Measurements from ENCODE around the gene SCFD2. TPM values are rescaled to one million over a fixed set of nuclear protein-coding genes. Genes with fewer than 3 reads are reported as not detected.

SCFD2 gene
- total RNA-seq, 1 experiment from 2014 or later: 8.1 TPM

DNA sequence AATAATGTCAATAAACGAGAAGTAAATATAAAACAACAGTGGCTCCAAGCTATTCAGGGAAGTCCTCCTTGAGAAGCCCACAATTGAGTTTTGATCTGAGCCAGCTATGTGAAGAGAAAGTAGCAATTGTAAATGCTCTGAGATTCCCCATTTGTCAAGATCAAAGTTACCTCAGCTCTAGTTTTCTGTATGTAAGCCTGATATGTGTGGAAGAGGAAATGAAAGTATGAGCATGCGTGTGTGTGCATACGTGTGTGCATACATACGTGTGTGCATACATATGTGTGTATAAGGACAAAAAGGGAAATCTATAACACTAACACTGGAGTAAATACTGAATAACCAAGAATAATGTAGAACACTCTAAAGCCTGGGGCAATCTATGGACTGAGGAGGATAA is 130.3 kb downstream of the SCFD2 start:
- H3K27me3 ChIP-seq (ENCODE audit: insufficient read depth, low read depth): no peaks in the 10 kb centered on the region
- no peaks in the 10 kb centered on the region for H4K20me1 ChIP-seq (ENCODE audit: insufficient read depth)
- H3K4me2 ChIP-seq: no peak overlapping the region
- H3K4me3 ChIP-seq: no peak overlapping the region
- no peaks in the 10 kb centered on the region for H3K79me2 ChIP-seq (ENCODE audit: low read depth)
- DNase-seq: no peak
- H3K36me3 ChIP-seq (ENCODE audit: low read depth): no peaks in the 10 kb centered on the region
- POLR2A ChIA-PET (ENCODE audit: unreplicated experiment): no interaction called here
- no TSS peak for BruUV-seq (replicated peaks)
- no peak overlapping the region for H3K27ac ChIP-seq
- no peak overlapping the region for H2AFZ ChIP-seq
- H3F3A ChIP-seq (ENCODE audit: insufficient read depth, low read depth): no peaks in the 10 kb centered on the region
- 0 out of 2 replicates have a peak, but pooled peaks cover 3% of the 10 kb centered on the region for H3K4me1 ChIP-seq (replicated peaks; ENCODE audit: insufficient read depth)
- CTCF ChIA-PET: no interaction called here
- intact Hi-C loops (cut with micrococcal nuclease; ENCODE audit: unreplicated experiment): no loop called here
- H3K9me3 ChIP-seq (ENCODE audit: insufficient read depth, low read depth): no peaks in the 10 kb centered on the region
- H3K9me2 ChIP-seq (ENCODE audit: insufficient read depth): no peaks in the 10 kb centered on the region; the same call in 1 of the 2 replicates
- TF ChIP-seq EZH2 (IDR thresholded peaks at IDR 0.05; ENCODE audit: low read depth): no peak
- TF ChIP-seq, protein P1, sequence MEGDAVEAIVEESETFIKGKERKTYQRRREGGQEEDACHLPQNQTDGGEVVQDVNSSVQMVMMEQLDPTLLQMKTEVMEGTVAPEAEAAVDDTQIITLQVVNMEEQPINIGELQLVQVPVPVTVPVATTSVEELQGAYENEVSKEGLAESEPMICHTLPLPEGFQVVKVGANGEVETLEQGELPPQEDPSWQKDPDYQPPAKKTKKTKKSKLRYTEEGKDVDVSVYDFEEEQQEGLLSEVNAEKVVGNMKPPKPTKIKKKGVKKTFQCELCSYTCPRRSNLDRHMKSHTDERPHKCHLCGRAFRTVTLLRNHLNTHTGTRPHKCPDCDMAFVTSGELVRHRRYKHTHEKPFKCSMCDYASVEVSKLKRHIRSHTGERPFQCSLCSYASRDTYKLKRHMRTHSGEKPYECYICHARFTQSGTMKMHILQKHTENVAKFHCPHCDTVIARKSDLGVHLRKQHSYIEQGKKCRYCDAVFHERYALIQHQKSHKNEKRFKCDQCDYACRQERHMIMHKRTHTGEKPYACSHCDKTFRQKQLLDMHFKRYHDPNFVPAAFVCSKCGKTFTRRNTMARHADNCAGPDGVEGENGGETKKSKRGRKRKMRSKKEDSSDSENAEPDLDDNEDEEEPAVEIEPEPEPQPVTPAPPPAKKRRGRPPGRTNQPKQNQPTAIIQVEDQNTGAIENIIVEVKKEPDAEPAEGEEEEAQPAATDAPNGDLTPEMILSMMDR (conservative IDR thresholded peaks at IDR 0.05): no peak

DNA sequence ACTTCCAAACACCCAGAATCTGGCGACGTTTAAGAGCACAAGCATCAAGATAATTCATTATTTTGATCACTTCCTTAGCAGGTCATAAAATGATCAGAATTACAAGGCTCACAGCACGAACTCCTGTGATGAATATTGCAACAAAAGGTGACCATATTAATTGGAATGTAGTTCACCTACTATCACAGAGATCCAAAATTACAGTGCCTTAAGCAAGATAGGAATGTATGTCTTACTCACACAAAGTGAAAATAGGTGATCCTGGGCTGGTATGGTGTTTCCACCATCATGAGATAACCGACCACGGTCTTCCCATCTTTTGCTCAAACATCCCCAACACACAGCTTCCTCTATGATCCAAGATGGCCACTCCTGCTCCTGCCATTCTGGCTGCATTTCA is 131.2 kb downstream of the SCFD2 start:
- H4K20me1 ChIP-seq (ENCODE audit: insufficient read depth): no peaks in the 10 kb centered on the region
- H3K9me2 ChIP-seq (ENCODE audit: insufficient read depth): no peaks in the 10 kb centered on the region; the same call in 1 of the 2 replicates
- H3K79me2 ChIP-seq (ENCODE audit: low read depth): no peaks in the 10 kb centered on the region
- ChIA-PET POLR2A (ENCODE audit: unreplicated experiment) (no interaction called here), CTCF (no interaction called here)
- H3K27ac ChIP-seq: no peak overlapping the region
- H3K4me3 ChIP-seq: no peak overlapping the region
- intact Hi-C loops (cut with micrococcal nuclease; ENCODE audit: unreplicated experiment): no loop called here
- DNase-seq: peak; percentile 6 to 79
- H3K27me3 ChIP-seq (ENCODE audit: insufficient read depth, low read depth): no peaks in the 10 kb centered on the region
- H3K36me3 ChIP-seq (ENCODE audit: low read depth): no peaks in the 10 kb centered on the region
- H3K4me2 ChIP-seq: no peak overlapping the region
- no peak overlapping the region for H2AFZ ChIP-seq
- 0 out of 2 replicates have a peak, but pooled peaks cover 3% of the 10 kb centered on the region for H3K4me1 ChIP-seq (replicated peaks; ENCODE audit: insufficient read depth)
- H3K9me3 ChIP-seq (ENCODE audit: insufficient read depth, low read depth): no peaks in the 10 kb centered on the region
- no peak for TF ChIP-seq EZH2 (IDR thresholded peaks at IDR 0.05; ENCODE audit: low read depth)
- TF ChIP-seq, protein P1 (conservative IDR thresholded peaks at IDR 0.05): no peak
- H3F3A ChIP-seq (ENCODE audit: insufficient read depth, low read depth): no peaks in the 10 kb centered on the region
- no TSS peak for BruUV-seq (replicated peaks)

DNA sequence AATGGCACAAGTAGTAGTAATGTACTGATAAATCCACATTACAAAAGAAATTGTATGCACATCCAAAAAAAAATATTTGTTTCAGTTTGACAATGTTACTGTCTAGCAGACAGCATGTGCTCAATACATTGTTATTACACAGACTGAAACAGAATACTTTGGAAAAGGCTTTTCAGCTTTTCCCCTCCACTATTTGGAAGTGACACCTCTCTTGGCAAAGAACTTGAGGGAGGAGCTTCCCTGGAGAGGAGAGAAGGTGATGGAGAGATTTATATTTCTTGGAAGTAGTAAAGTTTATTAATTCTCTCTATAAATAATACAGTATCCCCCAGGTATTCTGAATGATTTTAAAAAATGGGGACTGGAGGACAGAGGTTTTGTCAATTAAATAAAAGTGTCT is 131.8 kb downstream of the SCFD2 start:
- BruUV-seq (replicated peaks): no TSS peak
- H3K4me1 ChIP-seq (replicated peaks; ENCODE audit: insufficient read depth): 0 out of 2 replicates have a peak, but pooled peaks cover 3% of the 10 kb centered on the region

More for the DNA sequence above, 131.8 kb downstream of the SCFD2 start:
- Histone ChIP-seq H3K79me2 (ENCODE audit: low read depth) (no peaks in the 10 kb centered on the region), H3K36me3 (ENCODE audit: low read depth) (no peaks in the 10 kb centered on the region), H2AFZ (no peak overlapping the region), H3F3A (ENCODE audit: insufficient read depth, low read depth) (no peaks in the 10 kb centered on the region), H4K20me1 (ENCODE audit: insufficient read depth) (no peaks in the 10 kb centered on the region), H3K9me3 (ENCODE audit: insufficient read depth, low read depth) (no peaks in the 10 kb centered on the region), H3K9me2 (ENCODE audit: insufficient read depth) (no peaks in the 10 kb centered on the region; the same call in 1 of the 2 replicates), H3K27ac (0 out of 2 replicates have a peak overlapping the region, but pooled peaks have one; percentile 16), H3K4me2 (no peak overlapping the region), H3K27me3 (ENCODE audit: insufficient read depth, low read depth) (no peaks in the 10 kb centered on the region), H3K4me3 (no peak overlapping the region)
- CTCF ChIA-PET: no interaction called here
- POLR2A ChIA-PET (ENCODE audit: unreplicated experiment): no interaction called here
- no peak for DNase-seq
- intact Hi-C loops (cut with micrococcal nuclease; ENCODE audit: unreplicated experiment): no loop called here
- TF ChIP-seq EZH2 (IDR thresholded peaks at IDR 0.05; ENCODE audit: low read depth): no peak
- TF ChIP-seq, protein P1 (conservative IDR thresholded peaks at IDR 0.05): no peak

Measured in PC-9 (cell line).